T-helper 9 cell (primary cell): ENCODE measurements around the gene TLR7.

Experiments
- DNase-seq: peaks from one replicate; pipeline ENCODE4 v3.0.0-alpha.2; 2020

Gene TLR7

GRCh38 chrX:12891915-12892506 lies 25.1 kb downstream of the TLR7 start:
- DNase-seq, result no peak

GRCh38 chrX:12892716-12893115 lies 25.8 kb downstream of the TLR7 start:
- no peak for DNase-seq

- peak; percentile 19 for DNase-seq
Observed at GRCh38 chrX:12894074-12895030, 27.5 kb downstream of the TLR7 start.

GRCh38 chrX:12895866-12896265 lies 29.0 kb downstream of the TLR7 start:
- no peak for DNase-seq

- DNase-seq, result no peak
Observed at GRCh38 chrX:12896935-12897334, 30.1 kb downstream of the TLR7 start.

GRCh38 chrX:12898073-12898472 lies 31.2 kb downstream of the TLR7 start:
- DNase-seq, result no peak

- DNase-seq, result no peak
Observed at GRCh38 chrX:12899506-12899905, 32.6 kb downstream of the TLR7 start.

GRCh38 chrX:12901486-12901885 lies 34.6 kb downstream of the TLR7 start:
- DNase-seq, result peak; percentile 63

GRCh38 chrX:12903646-12904045 lies 36.8 kb downstream of the TLR7 start:
- DNase-seq, result no peak

GRCh38 chrX:12906046-12906761 lies 39.3 kb downstream of the TLR7 start, which contains the start of gene TLR8:
Gene TLR8 (plus strand): TSS chrX:12906620. CDS start chrX:12906707, 87 bp downstream.
- DNase-seq, result no peak

- no peak for DNase-seq
Observed at GRCh38 chrX:12910423-12911121, 43.7 kb downstream of the TLR7 start.

- no peak for DNase-seq
Observed at GRCh38 chrX:12911122-12911470, 44.2 kb downstream of the TLR7 start.

GRCh38 chrX:12912791-12913482 lies 46.1 kb downstream of the TLR7 start:
- DNase-seq, result no peak

- no peak for DNase-seq
Observed at GRCh38 chrX:12917753-12918152, 50.9 kb downstream of the TLR7 start.

- no peak for DNase-seq
Observed at GRCh38 chrX:12919051-12919450, 52.2 kb downstream of the TLR7 start.

GRCh38 chrX:12919620-12920019 lies 52.7 kb downstream of the TLR7 start:
- no peak for DNase-seq

GRCh38 chrX:12920990-12921389 lies 54.1 kb downstream of the TLR7 start:
- no peak for DNase-seq

- DNase-seq, result no peak
Observed at GRCh38 chrX:12921886-12922598, 55.2 kb downstream of the TLR7 start.

- no peak for DNase-seq
Observed at GRCh38 chrX:12922599-12922919, 55.7 kb downstream of the TLR7 start.

GRCh38 chrX:12929701-12930100 lies 62.8 kb downstream of the TLR7 start:
- DNase-seq, result no peak

- no peak for DNase-seq
Observed at GRCh38 chrX:12930150-12930549, 63.3 kb downstream of the TLR7 start.

- DNase-seq, result no peak
Observed at GRCh38 chrX:12932244-12932643, 65.4 kb downstream of the TLR7 start.
